Panc1 (cell line): Measurements from ENCODE around the gene SF3B2.

Source experiments
- CTCF ChIP-seq: fragments of 450-650 bp; IDR thresholded peaks from 2 replicates; pipeline ENCODE4 v1.5.1; 2017; ENCODE audit warnings: mild to moderate bottlenecking
- POLR2AphosphoS5 ChIP-seq: IDR thresholded peaks from 2 replicates; pipeline ENCODE4 v1.6.1; 2012; ENCODE audit warnings: mild to moderate bottlenecking, low read depth, low read length, moderate library complexity
- TCF7L2 ChIP-seq: IDR thresholded peaks from 2 replicates; pipeline ENCODE4 v1.6.1; 2011; ENCODE audit warnings: mild to moderate bottlenecking, low read depth, low read length, inconsistent platforms
- TF ChIP-seq, protein P1 (sequence below), 2 experiments: IDR thresholded peaks; 2 replicates each; pipeline ENCODE4 v1.6.1; 2011 to 2012; ENCODE audit warnings: low read depth in 2 of 2, control low read depth in 1 of 2, low read length in 1 of 2, mild to moderate bottlenecking in 1 of 2, moderate library complexity in 1 of 2; ENCODE audit not compliant: insufficient read depth in 1 of 2

DNA sequence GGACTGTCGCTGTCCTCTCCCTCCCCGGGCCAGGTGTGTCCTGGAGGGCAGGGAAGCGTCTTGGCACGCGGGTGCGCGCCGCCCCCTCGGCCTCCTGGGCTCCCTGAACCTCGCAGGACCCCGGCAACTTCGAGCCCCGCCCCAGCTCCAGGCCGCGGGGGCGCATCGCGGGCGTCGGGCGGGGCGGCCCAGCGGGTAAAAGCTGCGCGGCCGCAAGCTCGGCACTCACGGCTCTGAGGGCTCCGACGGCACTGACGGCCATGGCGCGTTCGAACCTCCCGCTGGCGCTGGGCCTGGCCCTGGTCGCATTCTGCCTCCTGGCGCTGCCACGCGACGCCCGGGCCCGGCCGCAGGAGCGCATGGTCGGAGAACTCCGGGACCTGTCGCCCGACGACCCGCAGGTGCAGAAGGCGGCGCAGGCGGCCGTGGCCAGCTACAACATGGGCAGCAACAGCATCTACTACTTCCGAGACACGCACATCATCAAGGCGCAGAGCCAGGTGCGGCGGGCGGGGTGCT is 40.3 kb upstream of the SF3B2 start, which contains the start of gene CST6:
- no peak for TF ChIP-seq CTCF
- TF ChIP-seq, protein P1, sequence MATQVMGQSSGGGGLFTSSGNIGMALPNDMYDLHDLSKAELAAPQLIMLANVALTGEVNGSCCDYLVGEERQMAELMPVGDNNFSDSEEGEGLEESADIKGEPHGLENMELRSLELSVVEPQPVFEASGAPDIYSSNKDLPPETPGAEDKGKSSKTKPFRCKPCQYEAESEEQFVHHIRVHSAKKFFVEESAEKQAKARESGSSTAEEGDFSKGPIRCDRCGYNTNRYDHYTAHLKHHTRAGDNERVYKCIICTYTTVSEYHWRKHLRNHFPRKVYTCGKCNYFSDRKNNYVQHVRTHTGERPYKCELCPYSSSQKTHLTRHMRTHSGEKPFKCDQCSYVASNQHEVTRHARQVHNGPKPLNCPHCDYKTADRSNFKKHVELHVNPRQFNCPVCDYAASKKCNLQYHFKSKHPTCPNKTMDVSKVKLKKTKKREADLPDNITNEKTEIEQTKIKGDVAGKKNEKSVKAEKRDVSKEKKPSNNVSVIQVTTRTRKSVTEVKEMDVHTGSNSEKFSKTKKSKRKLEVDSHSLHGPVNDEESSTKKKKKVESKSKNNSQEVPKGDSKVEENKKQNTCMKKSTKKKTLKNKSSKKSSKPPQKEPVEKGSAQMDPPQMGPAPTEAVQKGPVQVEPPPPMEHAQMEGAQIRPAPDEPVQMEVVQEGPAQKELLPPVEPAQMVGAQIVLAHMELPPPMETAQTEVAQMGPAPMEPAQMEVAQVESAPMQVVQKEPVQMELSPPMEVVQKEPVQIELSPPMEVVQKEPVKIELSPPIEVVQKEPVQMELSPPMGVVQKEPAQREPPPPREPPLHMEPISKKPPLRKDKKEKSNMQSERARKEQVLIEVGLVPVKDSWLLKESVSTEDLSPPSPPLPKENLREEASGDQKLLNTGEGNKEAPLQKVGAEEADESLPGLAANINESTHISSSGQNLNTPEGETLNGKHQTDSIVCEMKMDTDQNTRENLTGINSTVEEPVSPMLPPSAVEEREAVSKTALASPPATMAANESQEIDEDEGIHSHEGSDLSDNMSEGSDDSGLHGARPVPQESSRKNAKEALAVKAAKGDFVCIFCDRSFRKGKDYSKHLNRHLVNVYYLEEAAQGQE (IDR thresholded peaks at IDR 0.05; ENCODE audit: insufficient read depth in 1 of 2, low read depth in 2 of 2, low read length in 1 of 2): no peak
- no peak for TF ChIP-seq POLR2AphosphoS5
- TF ChIP-seq TCF7L2: no peak
